HFFc6 (cell line): ENCODE measurements around the gene CFI. TPM values are rescaled to one million over a fixed set of nuclear protein-coding genes. Genes with fewer than 3 reads are reported as not detected.
A peak's percentile ranks its signal among the peaks of the same experiment; 100 is the strongest.

Source experiments
- DNase-seq: peaks from one replicate; pipeline ENCODE4 v3.0.0-alpha.2; 2018
- H3K27ac Mint-ChIP-seq: 2 replicates; pipeline ENCODE4 v1.8.0; 2020; ENCODE audit warnings: mild to moderate bottlenecking, mixed read lengths
- H3K27me3 Mint-ChIP-seq: 2 replicates; pipeline ENCODE4 v1.8.0; 2021; ENCODE audit warnings: mild to moderate bottlenecking, moderate library complexity, mixed read lengths; ENCODE audit not compliant: insufficient read depth
- H3K36me3 Mint-ChIP-seq: 2 replicates; pipeline ENCODE4 v1.8.0; 2021; ENCODE audit warnings: low read depth, mixed read lengths
- H3K4me1 Mint-ChIP-seq: 2 replicates; pipeline ENCODE4 v1.8.0; 2020; ENCODE audit warnings: low read depth, mixed read lengths
- H3K4me3 Mint-ChIP-seq: 2 replicates; pipeline ENCODE4 v1.8.0; 2020; ENCODE audit warnings: mild to moderate bottlenecking, moderate library complexity, mixed read lengths
- H3K9me3 Mint-ChIP-seq: 2 replicates; pipeline ENCODE4 v1.8.0; 2020; ENCODE audit warnings: mild to moderate bottlenecking, mixed read lengths
- total RNA-seq, 6 experiments: library from RNA; stranded (reverse); fragmentation: NEBNext Ultra II Directional; extraction: Animal tissue kit (Norgen Biotek cat#: 25700); gene quantifications; 2 replicates in 1 of 6; 3 replicates in 5 of 6; pipeline ENCODE4 v1.2.3, GENCODE V29; 2021
- TF ChIP-seq, protein P1 (sequence below): fragments of 200-600 bp; sonication (generic); IDR thresholded peaks from 2 replicates; pipeline ENCODE4 v1.5.0; 2021; ENCODE audit warnings: antibody characterized with exemption, mild to moderate bottlenecking

The CFI gene
- total RNA-seq, 6 experiments from 2014 or later: not detected

DNA sequence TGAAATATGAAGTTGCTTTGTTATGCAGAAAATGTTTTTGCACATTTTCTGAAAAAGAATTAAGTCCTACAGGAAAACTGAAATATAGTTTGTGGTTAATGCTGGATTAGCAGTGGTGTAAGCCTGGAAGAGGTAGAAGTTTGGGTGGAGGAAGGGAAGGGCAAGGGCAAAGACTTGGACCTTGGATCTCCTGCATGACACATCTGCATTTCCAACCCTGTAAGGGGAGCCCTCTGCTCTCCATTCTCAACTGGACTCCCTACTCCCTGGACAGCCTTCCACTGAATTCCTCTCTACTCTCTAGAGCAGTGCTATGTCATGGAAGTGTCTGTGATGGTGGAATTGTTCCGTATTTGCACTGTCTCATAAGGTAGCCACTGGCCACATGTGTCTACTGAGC lies 103.1 kb downstream of the CFI start:
- peaks cover 4% of the 10 kb centered on the region for H3K27me3 Mint-ChIP-seq
- no peak for DNase-seq
- no peaks in the 10 kb centered on the region for H3K9me3 Mint-ChIP-seq
- H3K36me3 Mint-ChIP-seq: peaks cover 21% of the 10 kb centered on the region
- no peak overlapping the region for H3K4me3 Mint-ChIP-seq
- TF ChIP-seq, protein P1, sequence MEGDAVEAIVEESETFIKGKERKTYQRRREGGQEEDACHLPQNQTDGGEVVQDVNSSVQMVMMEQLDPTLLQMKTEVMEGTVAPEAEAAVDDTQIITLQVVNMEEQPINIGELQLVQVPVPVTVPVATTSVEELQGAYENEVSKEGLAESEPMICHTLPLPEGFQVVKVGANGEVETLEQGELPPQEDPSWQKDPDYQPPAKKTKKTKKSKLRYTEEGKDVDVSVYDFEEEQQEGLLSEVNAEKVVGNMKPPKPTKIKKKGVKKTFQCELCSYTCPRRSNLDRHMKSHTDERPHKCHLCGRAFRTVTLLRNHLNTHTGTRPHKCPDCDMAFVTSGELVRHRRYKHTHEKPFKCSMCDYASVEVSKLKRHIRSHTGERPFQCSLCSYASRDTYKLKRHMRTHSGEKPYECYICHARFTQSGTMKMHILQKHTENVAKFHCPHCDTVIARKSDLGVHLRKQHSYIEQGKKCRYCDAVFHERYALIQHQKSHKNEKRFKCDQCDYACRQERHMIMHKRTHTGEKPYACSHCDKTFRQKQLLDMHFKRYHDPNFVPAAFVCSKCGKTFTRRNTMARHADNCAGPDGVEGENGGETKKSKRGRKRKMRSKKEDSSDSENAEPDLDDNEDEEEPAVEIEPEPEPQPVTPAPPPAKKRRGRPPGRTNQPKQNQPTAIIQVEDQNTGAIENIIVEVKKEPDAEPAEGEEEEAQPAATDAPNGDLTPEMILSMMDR: no peak
- peaks cover 24% of the 10 kb centered on the region for H3K4me1 Mint-ChIP-seq
- no peak overlapping the region for H3K27ac Mint-ChIP-seq

- H3K36me3 Mint-ChIP-seq: peaks cover 30% of the 10 kb centered on the region
- H3K4me1 Mint-ChIP-seq: peaks cover 22% of the 10 kb centered on the region
- no peaks in the 10 kb centered on the region for H3K27me3 Mint-ChIP-seq
- TF ChIP-seq, protein P1: no peak
- H3K9me3 Mint-ChIP-seq: no peaks in the 10 kb centered on the region
- peak overlapping the region; percentile 56; the same call in 1 of the 2 replicates for H3K27ac Mint-ChIP-seq
- H3K4me3 Mint-ChIP-seq: no peak overlapping the region; the same call in 1 of the 2 replicates
- peak; percentile 54 for DNase-seq
Measured at GRCh38 chr4:109691411-109691920, 110.3 kb downstream of the CFI start.

Other genes with a start within 250 kb of the CFI start
- gene MCUB, start 241.8 kb downstream of the CFI start, total RNA-seq: 10 to 100 TPM; 10.2 to 16.5 (median 15.3) TPM
- gene CASP6, start 98.6 kb downstream of the CFI start, total RNA-seq: 10 to 100 TPM; 14.2 to 19.9 (median 16.3) TPM
- 10 to 100 TPM; 33.1 to 40.7 (median 38.1) TPM for gene PLA2G12A, start 71.9 kb downstream of the CFI start, total RNA-seq
- 10 to 100 TPM; 20.1 to 26.8 (median 24.8) TPM for gene GAR1, start 13.8 kb upstream of the CFI start, total RNA-seq
- not detected for gene RRH, start 26.0 kb upstream of the CFI start, total RNA-seq
- under 1 TPM in 1 of 6 experiments, not detected in 5; 0.05 TPM for gene LRIT3, start 46.1 kb upstream of the CFI start, total RNA-seq
- 1 to 10 TPM; 1.1 to 2.2 (median 1.7) TPM for gene EGF, start 110.9 kb upstream of the CFI start, total RNA-seq